HG03064 (cell line): ENCODE measurements around the gene UGT2A2.

Experiments
- ATAC-seq: cut with Tn5 transposase; IDR thresholded peaks from one replicate; pipeline ENCODE4 v1.9.1; 2021; ENCODE audit warnings: low read depth; ENCODE audit not compliant: unreplicated experiment

The UGT2A2 gene

GRCh38 chr4:69577245-69577644 is 62.2 kb downstream of the UGT2A2 start:
- no peak for ATAC-seq

GRCh38 chr4:69576251-69576877 is 63.1 kb downstream of the UGT2A2 start:
- ATAC-seq: no peak

- no peak for ATAC-seq
Measured at GRCh38 chr4:69568787-69569186, 70.7 kb downstream of the UGT2A2 start.

GRCh38 chr4:69563424-69563823 is 76.0 kb downstream of the UGT2A2 start:
- ATAC-seq: no peak

GRCh38 chr4:69549651-69550050 is 89.8 kb downstream of the UGT2A2 start:
- ATAC-seq: no peak

- no peak for ATAC-seq
Measured at GRCh38 chr4:69546134-69546765, 93.2 kb downstream of the UGT2A2 start.
